Femur (tissue), 1 donor: Measurements from ENCODE around the gene TIGD1.

Experiments
- DNase-seq: peaks from one replicate; pipeline ENCODE4 v3.0.0-alpha.2; 2017

Gene TIGD1

GRCh38 chr2:232569541-232569940 lies 19.2 kb upstream of the TIGD1 start:
- no peak for DNase-seq

DNA sequence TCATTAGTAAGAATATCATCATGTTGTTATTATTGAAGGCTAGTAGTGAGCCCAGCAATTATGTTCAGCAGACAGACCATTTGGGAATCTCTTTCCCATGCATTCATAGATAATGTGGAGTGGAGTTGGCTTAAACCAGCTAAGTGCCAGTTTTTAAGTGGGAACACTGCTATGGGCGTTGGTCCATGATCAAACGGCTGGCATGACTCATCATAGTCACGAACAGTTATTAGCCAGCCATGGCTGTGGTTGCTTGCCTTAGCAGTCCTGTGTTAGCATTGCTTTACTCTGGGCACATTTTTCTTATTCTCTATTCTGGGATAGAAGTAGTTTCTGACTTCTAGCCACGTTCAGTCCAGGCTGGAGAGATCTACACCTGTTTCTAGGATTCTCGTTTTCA lies 17.8 kb upstream of the TIGD1 start:
- no peak for DNase-seq

GRCh38 chr2:232567721-232568120 lies 17.4 kb upstream of the TIGD1 start:
- DNase-seq, result no peak

DNA sequence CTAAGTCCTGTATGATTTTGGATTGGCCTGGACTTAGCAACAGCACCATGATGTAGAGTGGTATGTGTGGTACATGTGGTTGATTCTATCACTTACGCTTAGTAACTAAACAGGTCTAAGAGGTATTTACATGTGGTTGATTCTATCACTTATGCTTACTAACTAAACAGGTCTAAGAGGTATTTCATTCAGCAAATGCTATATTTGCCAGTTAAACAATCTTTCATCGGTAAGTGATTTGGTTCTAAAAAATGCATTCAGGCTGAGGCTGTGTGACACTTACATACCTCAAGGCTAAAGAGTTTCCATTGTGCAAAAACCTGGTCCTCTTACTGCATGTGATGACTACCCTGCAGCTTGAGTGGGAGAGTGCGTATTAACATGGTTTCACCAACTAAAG lies 13.2 kb upstream of the TIGD1 start:
- no peak for DNase-seq

DNA sequence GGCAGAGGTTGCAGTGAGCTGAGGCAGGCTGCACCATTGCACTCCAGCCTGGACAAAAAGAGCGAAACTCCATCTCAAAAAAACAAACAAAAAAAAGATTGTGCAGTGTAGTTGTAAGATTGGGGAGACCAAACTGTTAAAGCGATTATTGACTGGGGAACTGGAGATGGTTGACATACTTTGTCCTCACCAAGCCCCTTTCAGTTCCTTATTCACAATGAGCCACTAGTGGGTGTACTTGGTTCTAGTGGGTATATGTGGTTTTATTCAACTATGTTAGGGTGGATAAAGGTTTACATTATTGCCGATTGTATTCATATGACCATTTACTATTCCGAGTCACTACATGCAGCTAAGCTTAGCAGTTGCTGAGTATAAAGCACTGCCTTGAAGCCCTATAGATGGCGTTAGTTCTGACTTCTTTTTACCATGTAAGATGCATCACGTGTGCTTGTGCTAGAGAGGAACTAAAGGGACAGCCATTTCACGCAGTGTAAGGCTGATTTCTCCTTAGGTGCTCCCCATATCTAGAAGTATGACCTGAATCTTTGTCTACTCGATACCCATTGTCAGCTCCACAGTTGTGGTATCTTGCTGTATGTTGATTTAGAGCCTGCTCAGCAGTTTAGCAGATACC lies 12.3 kb upstream of the TIGD1 start:
- DNase-seq, result no peak

DNA sequence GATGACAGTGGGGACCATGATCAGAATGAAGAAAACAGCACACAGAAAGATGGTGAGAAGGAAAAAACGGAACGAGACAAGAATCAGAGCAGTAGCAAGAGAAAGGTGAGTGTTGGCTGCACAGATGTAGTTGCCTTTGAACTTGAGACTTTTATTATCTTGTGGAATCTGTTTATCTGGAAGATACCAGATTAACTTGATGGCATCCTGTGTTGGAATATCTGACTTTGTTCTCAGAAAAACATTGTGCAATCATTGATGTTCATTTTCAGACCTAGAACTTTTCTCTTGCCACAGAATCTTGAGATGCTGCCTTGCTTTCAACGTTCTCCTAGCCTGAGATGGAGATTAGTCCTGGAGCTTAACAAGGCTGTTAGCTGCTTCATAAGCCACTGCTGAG lies 6.1 kb upstream of the TIGD1 start:
- no peak for DNase-seq

DNA sequence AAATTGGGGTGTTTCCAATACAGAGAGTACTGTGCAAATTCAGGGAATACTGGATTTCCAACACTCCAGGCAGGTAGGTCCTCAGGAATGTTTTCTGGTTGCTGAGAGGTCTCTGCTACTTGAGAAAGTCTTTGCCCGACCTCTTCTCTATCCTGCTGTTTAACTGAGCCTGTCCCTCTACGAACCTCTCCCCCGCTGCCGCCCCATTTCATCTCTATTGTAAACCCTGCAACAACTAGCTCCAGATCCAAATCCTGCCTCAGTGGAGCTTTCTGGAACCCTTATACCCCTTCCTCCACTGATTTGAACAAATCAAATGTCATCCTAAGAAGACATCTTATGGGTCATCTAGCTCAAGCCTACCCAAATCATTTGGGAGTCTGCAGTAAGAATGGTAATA lies 1.4 kb upstream of the TIGD1 start:
- no peak for DNase-seq

GRCh38 chr2:232551250-232551638 lies 887 bp upstream of the TIGD1 start:
- no peak for DNase-seq

DNA sequence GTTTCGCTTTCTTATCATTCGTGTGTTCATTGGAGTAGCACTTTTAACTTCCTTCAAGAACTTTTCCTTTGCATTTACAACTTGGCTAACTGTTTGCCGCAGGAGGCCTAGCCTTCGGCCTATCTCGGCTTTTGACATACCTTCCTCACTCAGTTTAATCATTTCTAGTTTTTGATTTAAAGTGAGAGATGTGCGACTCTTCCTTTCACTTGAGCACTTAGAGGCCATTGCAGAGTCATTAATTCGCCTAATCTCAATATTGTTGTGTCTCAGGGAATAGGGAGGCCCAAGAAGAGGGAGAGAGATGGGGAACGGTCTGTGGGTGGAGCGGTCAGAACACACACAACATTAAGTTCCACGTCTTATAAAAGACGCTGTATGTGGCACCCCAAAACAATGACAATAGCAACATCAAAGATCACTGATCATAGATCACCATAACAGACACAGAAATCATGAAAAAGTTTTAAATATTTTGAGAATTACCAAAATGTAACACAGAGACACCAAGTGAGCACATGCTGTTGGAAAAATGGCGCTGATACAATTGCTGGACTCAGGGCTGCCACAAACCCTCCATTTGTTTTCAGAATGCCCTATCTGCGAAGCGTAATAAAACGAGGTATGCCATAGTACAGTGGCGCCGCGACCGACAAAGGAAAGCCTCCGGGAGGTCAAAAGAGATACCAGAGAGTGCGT lies 553 bp downstream of the TIGD1 start:
- DNase-seq, result no peak

DNA sequence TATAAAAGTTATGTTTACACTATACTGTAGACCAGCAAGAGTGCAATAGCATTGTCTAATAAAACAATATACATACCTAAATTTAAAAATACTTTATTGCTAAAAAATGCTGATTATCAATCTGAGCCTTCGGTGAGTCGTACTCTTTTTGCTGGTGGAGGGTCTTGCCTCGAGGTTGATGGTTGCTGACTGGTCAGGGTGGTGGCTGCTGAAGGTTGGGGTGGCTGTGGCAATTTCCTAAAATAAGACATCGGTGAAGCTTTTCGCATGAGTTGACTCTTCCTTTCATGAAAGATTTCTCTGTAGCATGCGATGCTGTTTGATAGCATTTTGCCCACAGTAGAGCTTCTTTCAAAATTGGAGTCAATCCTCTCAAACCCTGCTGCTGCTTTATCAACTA lies 2.4 kb downstream of the TIGD1 start:
- DNase-seq, result no peak

GRCh38 chr2:232545511-232546375 lies 4.6 kb downstream of the TIGD1 start:
- no peak for DNase-seq

GRCh38 chr2:232544674-232545073 lies 5.7 kb downstream of the TIGD1 start:
- no peak for DNase-seq

DNA sequence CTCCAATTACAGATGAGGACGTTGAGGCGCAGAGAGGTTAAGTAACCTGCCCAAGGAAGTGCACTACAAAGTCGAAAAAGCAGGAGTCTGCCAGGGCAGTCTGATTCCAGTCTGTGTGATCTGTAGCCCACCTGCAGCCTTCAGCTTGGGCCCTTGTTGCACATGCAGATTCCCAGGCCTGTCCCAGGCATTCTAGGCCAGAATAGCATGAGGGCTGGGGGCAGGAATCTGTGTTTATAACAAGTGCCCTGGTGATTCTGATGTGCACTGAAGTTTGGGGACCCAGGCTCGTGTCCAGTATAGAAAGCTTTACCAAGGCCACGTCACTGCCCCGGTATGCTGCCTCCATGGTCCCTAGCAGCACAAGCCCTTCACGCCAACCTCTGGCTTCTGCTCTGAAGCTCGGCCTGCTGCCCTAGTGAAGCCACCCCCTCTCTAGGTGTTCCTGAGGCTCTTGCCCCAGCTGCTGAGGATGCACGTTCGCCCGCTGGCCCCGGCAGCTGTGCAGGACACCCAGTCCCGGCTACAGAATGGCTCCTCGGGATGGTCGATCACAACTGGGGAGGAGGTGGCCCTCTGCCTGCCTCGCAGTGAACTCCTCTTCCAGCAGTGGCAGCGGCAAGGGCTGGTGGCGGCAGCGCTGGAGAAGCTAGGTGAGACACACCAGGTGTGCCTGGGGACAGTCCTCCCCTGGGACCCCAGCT lies 6.3 kb downstream of the TIGD1 start:
- no peak for DNase-seq

- no peak for DNase-seq
Measured at GRCh38 chr2:232543491-232543890, 6.9 kb downstream of the TIGD1 start.

DNA sequence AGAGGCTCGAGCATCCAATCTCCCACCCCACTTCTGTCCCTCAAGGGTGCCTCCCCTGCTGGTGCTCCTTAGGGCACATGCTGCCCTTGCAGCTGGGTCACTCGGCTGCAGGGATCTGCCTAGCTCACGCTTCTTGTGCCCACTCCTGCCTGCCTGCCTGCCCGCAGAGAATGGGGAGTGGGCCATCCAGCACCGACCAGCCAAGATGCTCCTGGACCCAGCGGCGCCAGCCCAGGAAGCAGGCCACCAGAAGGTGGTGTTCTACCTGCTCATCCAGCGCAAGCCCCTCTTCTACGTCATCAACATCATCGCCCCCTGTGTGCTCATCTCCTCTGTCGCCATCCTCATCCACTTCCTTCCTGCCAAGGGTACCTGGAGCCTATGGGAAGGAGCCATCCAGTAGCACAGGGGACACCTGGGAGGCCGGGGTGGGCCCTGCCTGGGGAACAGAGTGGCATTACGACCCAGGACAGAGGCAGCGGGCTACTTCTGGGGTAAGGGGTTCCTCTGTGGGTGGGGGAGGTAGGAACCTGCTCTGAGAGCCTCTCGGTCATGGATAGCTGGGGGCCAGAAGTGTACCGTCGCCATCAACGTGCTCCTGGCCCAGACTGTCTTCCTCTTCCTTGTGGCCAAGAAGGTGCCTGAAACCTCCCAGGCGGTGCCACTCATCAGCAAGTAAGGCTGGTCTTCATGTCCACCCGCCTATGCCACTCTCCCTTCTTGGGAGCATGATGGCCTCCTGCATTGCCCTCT lies 7.5 kb downstream of the TIGD1 start:
- no peak for DNase-seq

- no peak for DNase-seq
Measured at GRCh38 chr2:232541961-232542714, 8.2 kb downstream of the TIGD1 start.

DNA sequence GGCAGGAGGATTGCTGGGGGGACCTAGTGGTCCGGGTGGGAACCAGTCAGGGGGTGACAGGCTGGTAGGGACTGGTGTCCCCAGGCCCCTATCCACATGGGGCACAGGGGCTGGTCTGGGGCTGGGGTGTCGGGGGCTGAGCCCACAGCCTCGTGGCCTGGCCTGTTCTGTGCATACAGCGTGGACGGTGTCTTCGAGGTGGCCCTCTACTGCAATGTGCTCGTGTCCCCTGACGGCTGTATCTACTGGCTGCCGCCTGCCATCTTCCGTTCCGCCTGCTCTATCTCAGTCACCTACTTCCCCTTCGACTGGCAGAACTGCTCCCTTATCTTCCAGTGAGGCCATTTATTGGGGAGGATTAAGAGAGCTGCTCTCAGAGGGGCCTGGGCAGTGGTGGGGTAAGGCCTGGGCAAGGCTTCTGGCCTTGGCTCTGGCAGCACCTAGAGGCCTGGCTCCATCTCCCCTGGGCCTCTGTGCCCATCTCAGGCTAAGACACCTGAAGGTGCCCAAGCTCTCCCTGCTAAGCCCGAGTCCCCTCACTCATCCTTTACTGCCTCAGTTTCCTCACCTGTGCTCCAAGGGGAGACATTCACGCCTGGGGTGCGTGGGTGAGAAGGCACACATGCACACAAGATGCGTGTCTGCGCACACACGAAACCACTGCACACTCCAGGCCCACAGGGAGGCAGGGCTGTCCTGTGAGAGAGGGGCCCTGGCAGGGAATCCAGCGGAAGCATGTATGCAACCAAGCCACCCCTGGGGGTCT lies 9.0 kb downstream of the TIGD1 start:
- no peak for DNase-seq

GRCh38 chr2:232540441-232541041 lies 9.8 kb downstream of the TIGD1 start:
- no peak for DNase-seq

- DNase-seq, result peak; percentile 79
Measured at GRCh38 chr2:232539298-232540231, 10.8 kb downstream of the TIGD1 start, which contains the start of gene CHRNG. CHRNG (plus strand) TSS chr2:232539692; CDS start chr2:232539748, 56 bp downstream.
